Measurements from ENCODE around the gene ACSS3.

The ACSS3 gene

DNA sequence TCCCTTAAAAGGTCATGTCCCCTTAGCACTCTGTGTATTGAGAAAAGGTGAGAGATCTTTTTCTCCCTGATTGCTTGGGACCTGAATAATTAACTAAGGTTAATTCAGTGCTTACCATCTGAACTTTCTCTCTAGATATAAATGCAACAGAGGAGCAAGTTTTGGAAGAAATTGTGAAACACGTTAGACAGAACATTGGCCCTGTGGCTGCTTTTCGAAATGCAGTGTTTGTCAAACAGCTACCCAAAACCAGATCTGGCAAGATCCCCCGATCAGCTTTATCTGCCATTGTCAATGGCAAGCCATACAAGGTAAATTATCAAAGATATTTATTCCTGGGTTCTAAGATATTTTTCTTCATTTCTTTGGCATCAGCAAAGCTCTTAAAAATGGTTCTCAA, 175.5 kb downstream of the ACSS3 start:
- Histone ChIP-seq H3K4me2 (ENCODE audit: low read length) (no peak overlapping the region), H3K36me3 (replicated peaks; ENCODE audit: low read depth, low read length) (no peaks in the 10 kb centered on the region), H3K9me3 (ENCODE audit: insufficient read depth, low read length) (no peaks in the 10 kb centered on the region), H3K79me2 (ENCODE audit: low read length) (no peaks in the 10 kb centered on the region), H3K4me3 (ENCODE audit: low read length) (no peak overlapping the region), H3K27me3 (ENCODE audit: low read depth, low read length) (no peaks in the 10 kb centered on the region), H3K4me1 (ENCODE audit: low read length) (no peaks in the 10 kb centered on the region), H3K9ac (ENCODE audit: low read length) (no peak overlapping the region), H4K20me1 (ENCODE audit: insufficient read depth, low read length) (no peaks in the 10 kb centered on the region), H3K27ac (ENCODE audit: low read length) (no peak overlapping the region), H2AFZ (ENCODE audit: low read depth, low read length) (no peak overlapping the region)
- no peak for TF ChIP-seq EZH2phosphoT487 (IDR thresholded peaks at IDR 0.05; ENCODE audit: low read depth)
- TF ChIP-seq, protein P1, sequence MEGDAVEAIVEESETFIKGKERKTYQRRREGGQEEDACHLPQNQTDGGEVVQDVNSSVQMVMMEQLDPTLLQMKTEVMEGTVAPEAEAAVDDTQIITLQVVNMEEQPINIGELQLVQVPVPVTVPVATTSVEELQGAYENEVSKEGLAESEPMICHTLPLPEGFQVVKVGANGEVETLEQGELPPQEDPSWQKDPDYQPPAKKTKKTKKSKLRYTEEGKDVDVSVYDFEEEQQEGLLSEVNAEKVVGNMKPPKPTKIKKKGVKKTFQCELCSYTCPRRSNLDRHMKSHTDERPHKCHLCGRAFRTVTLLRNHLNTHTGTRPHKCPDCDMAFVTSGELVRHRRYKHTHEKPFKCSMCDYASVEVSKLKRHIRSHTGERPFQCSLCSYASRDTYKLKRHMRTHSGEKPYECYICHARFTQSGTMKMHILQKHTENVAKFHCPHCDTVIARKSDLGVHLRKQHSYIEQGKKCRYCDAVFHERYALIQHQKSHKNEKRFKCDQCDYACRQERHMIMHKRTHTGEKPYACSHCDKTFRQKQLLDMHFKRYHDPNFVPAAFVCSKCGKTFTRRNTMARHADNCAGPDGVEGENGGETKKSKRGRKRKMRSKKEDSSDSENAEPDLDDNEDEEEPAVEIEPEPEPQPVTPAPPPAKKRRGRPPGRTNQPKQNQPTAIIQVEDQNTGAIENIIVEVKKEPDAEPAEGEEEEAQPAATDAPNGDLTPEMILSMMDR (IDR thresholded peaks at IDR 0.05; ENCODE audit: low read depth, low read length), result no peak

DNA sequence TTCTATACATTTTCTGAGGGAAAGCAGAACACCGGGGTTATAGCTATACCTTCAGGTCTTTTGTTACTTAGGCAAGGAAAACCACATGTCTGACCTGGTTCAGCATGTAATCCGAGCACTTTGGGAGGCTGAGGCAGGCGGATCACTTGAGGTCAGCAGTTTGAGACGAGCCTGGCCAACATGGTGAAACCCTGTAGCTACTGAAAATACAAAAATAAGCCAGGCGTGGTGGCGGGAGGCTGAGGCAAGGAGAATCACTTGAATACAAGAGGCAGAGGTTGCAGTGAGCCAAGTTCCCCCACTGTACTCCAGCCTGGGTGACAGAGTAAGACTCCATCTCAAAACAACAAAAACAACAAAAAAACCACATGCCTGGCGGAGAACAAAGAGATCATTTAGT, 177.6 kb downstream of the ACSS3 start:
- Histone ChIP-seq H3K4me2 (ENCODE audit: low read length) (no peak overlapping the region), H4K20me1 (ENCODE audit: insufficient read depth, low read length) (no peaks in the 10 kb centered on the region), H3K9ac (ENCODE audit: low read length) (no peak overlapping the region), H3K79me2 (ENCODE audit: low read length) (no peaks in the 10 kb centered on the region), H3K4me3 (ENCODE audit: low read length) (no peak overlapping the region), H3K4me1 (ENCODE audit: low read length) (no peaks in the 10 kb centered on the region; the same call in 1 of the 2 replicates), H3K27ac (ENCODE audit: low read length) (no peak overlapping the region), H3K27me3 (ENCODE audit: low read depth, low read length) (no peaks in the 10 kb centered on the region), H3K9me3 (ENCODE audit: insufficient read depth, low read length) (no peaks in the 10 kb centered on the region), H3K36me3 (replicated peaks; ENCODE audit: low read depth, low read length) (no peaks in the 10 kb centered on the region), H2AFZ (ENCODE audit: low read depth, low read length) (no peak overlapping the region)
- TF ChIP-seq, protein P1 (IDR thresholded peaks at IDR 0.05; ENCODE audit: low read depth, low read length), result no peak
- no peak for TF ChIP-seq EZH2phosphoT487 (IDR thresholded peaks at IDR 0.05; ENCODE audit: low read depth)

- Histone ChIP-seq H2AFZ (ENCODE audit: low read depth, low read length) (no peak overlapping the region), H3K27ac (ENCODE audit: low read length) (no peak overlapping the region)
Measured at GRCh38 chr12:81255947-81256346, 178.1 kb downstream of the ACSS3 start.

GRCh38 chr12:81257947-81258551, 180.2 kb downstream of the ACSS3 start:
- H3K27ac ChIP-seq (ENCODE audit: low read length), result no peak overlapping the region
- H3K4me2 ChIP-seq (ENCODE audit: low read length), result peak overlapping the region; percentile 81

More at GRCh38 chr12:81255947-81256346, 178.1 kb downstream of the ACSS3 start:
- Histone ChIP-seq H3K4me3 (ENCODE audit: low read length) (no peak overlapping the region), H3K4me1 (ENCODE audit: low read length) (no peaks in the 10 kb centered on the region; the same call in 1 of the 2 replicates), H4K20me1 (ENCODE audit: insufficient read depth, low read length) (no peaks in the 10 kb centered on the region), H3K27me3 (ENCODE audit: low read depth, low read length) (no peaks in the 10 kb centered on the region), H3K36me3 (replicated peaks; ENCODE audit: low read depth, low read length) (no peaks in the 10 kb centered on the region), H3K79me2 (ENCODE audit: low read length) (no peaks in the 10 kb centered on the region), H3K9ac (ENCODE audit: low read length) (no peak overlapping the region), H3K4me2 (ENCODE audit: low read length) (no peak overlapping the region), H3K9me3 (ENCODE audit: insufficient read depth, low read length) (no peaks in the 10 kb centered on the region)
- no peak for TF ChIP-seq EZH2phosphoT487 (IDR thresholded peaks at IDR 0.05; ENCODE audit: low read depth)
- TF ChIP-seq, protein P1 (IDR thresholded peaks at IDR 0.05; ENCODE audit: low read depth, low read length), result no peak

More at GRCh38 chr12:81257947-81258551, 180.2 kb downstream of the ACSS3 start:
- no peaks in the 10 kb centered on the region for H3K79me2 ChIP-seq (ENCODE audit: low read length)
- no peaks in the 10 kb centered on the region; the same call in 1 of the 2 replicates for H3K4me1 ChIP-seq (ENCODE audit: low read length)
- H4K20me1 ChIP-seq (ENCODE audit: insufficient read depth, low read length), result no peaks in the 10 kb centered on the region
- H3K9ac ChIP-seq (ENCODE audit: low read length), result peak overlapping the region; percentile 46
- H2AFZ ChIP-seq (ENCODE audit: low read depth, low read length), result peak overlapping the region; percentile 77
- TF ChIP-seq, protein P1 (IDR thresholded peaks at IDR 0.05; ENCODE audit: low read depth, low read length), result peak; percentile 86
- no peak for TF ChIP-seq EZH2phosphoT487 (IDR thresholded peaks at IDR 0.05; ENCODE audit: low read depth)
- no peaks in the 10 kb centered on the region for H3K27me3 ChIP-seq (ENCODE audit: low read depth, low read length)
- H3K9me3 ChIP-seq (ENCODE audit: insufficient read depth, low read length), result no peaks in the 10 kb centered on the region
- H3K36me3 ChIP-seq (replicated peaks; ENCODE audit: low read depth, low read length), result no peaks in the 10 kb centered on the region
- peak overlapping the region; percentile 68 for H3K4me3 ChIP-seq (ENCODE audit: low read length)

Data from OCI-LY3 (cell line).